ENCODE data around the gene LPCAT1.

LPCAT1 gene

DNA sequence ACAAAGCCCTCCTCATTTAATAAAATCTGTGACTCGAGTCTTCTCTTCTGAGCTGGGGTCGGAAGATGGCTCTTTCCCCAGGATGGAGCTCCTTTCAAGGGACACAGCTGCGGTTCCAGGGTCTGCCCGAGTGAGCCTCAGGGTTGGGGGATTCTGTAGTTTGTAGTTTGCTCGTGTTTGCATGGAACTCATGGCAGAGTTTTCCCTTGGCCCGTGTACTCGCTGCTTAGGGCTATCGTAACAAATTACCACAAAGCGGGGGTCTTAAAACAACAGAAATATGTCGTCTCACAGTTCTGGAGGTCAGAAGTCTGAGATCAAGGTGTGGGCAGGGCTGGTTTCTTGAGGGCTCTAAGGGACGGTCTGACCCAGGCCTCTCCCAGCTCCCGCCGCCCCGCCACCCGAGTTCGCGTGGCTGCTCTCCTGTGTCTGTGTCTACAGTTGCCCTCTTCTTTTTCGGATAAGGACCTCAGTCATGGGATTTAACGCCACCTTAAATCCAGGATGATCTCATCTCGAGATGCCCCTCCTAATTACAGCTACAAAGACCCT, 13.9 kb upstream of the LPCAT1 start:
- H3K4me3 ChIP-seq (ENCODE audit: low read length) = no peak overlapping the region
- no peaks in the 10 kb centered on the region for H3K9me3 ChIP-seq (ENCODE audit: control insufficient read depth, low read length)
- H3K27me3 ChIP-seq (replicated peaks; ENCODE audit: control insufficient read depth, insufficient read depth, low read length) = no peaks in the 10 kb centered on the region
- H3K36me3 ChIP-seq (ENCODE audit: control insufficient read depth, insufficient read depth, low read length, severe bottlenecking) = no peaks in the 10 kb centered on the region
- H3K9ac ChIP-seq (ENCODE audit: low read length) = no peak overlapping the region
- DNase-seq (ENCODE audit: low read depth) = no peak
- H3K4me1 ChIP-seq (ENCODE audit: control insufficient read depth, insufficient read depth, low read length) = peaks cover 19% of the 10 kb centered on the region

DNA sequence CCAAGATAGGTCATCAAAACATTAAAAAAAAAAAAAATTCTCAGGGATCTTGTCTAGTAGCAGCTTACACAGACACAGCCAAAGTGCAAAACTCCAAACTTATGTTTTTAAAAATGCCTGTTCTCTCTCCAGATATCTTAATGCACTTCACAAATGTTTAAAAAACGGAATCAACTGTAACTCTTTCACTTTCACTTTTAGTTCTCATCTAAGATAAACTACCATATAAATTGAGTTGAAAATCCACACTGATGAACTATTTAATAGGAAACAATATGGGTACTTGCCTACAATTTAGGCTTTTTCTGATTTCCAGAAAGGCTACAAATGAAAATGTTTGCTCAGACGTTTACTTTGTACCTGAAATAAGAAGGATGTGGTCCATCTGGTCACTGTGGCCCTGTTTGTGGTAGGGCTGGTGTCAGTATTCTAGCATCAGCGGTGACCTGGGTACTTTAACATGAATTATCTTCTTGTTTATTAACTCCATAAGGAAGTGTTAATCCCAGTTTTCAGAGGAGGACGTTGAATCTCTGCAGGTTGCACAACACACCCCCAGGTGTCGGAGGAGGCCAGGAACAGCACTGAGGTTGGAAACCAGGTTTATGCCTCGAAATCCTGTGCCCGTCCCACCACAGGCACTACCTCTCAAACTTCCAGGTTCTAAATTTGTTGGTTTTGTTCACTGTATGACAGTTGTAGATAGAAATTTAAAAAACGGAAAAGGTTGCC, 13.3 kb upstream of the LPCAT1 start:
- Histone ChIP-seq H3K4me1 (ENCODE audit: control insufficient read depth, insufficient read depth, low read length) (peaks cover 13% of the 10 kb centered on the region), H3K27me3 (replicated peaks; ENCODE audit: control insufficient read depth, insufficient read depth, low read length) (no peaks in the 10 kb centered on the region), H3K36me3 (ENCODE audit: control insufficient read depth, insufficient read depth, low read length, severe bottlenecking) (no peaks in the 10 kb centered on the region), H3K9ac (ENCODE audit: low read length) (peak overlapping the region; percentile 46), H3K9me3 (ENCODE audit: control insufficient read depth, low read length) (no peaks in the 10 kb centered on the region), H3K4me3 (ENCODE audit: low read length) (peak overlapping the region; percentile 67)
- DNase-seq (ENCODE audit: low read depth) = peak; percentile 23

DNA sequence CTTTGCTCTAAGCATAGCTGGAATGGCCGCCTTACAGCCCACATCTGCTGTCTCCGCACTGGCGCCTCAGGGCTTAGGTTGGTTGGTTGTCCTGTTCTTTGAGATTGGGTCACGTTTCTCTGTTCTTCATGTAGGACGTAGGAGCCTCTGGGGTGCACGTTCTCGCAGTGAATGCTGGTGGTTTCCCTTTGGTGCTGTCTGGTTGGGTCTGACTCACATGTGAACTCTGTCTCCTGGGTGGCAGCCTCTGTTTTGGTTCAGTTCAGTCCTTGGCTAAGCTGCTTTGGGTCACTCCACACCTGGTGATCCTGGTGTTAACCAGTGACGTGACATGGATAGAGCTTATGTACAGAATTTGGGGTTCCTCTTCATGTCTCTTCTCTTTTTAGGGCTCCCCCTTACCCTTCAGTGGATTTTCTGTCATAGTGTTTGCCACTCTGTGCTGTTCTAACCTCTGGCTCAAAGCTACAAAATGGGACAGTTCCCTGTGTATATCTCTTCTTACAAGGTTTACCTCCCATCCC, 12.6 kb upstream of the LPCAT1 start:
- Histone ChIP-seq H3K9me3 (ENCODE audit: control insufficient read depth, low read length) (no peaks in the 10 kb centered on the region), H3K27me3 (replicated peaks; ENCODE audit: control insufficient read depth, insufficient read depth, low read length) (no peaks in the 10 kb centered on the region), H3K36me3 (ENCODE audit: control insufficient read depth, insufficient read depth, low read length, severe bottlenecking) (no peaks in the 10 kb centered on the region), H3K4me1 (ENCODE audit: control insufficient read depth, insufficient read depth, low read length) (peaks cover 8% of the 10 kb centered on the region), H3K9ac (ENCODE audit: low read length) (peak overlapping the region; percentile 46), H3K4me3 (ENCODE audit: low read length) (peak overlapping the region; percentile 67)
- peak; percentile 32 for DNase-seq (ENCODE audit: low read depth)

DNA sequence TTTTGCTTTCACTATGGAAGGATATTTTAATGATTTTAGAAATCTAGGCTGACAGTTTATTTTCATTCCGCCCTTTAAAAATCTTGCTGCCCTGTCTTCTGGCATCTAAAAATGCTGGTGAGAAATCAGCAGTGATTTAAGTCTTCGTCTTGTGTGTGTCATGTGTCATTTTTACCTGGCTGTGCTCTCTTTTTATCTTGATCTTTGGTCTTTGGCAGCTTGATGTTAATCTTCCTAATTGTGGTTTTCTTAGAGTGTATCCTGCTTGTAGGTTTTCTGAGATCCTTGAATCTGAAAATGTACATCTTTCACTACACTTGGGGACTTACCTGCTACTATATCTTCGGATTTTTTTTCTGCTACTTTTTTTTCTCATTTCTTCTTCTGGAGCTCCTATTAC, 11.9 kb upstream of the LPCAT1 start:
- DNase-seq (ENCODE audit: low read depth) = no peak
- Histone ChIP-seq H3K4me1 (ENCODE audit: control insufficient read depth, insufficient read depth, low read length) (peaks cover 8% of the 10 kb centered on the region), H3K4me3 (ENCODE audit: low read length) (no peak overlapping the region), H3K9ac (ENCODE audit: low read length) (no peak overlapping the region), H3K36me3 (ENCODE audit: control insufficient read depth, insufficient read depth, low read length, severe bottlenecking) (no peaks in the 10 kb centered on the region), H3K9me3 (ENCODE audit: control insufficient read depth, low read length) (no peaks in the 10 kb centered on the region), H3K27me3 (replicated peaks; ENCODE audit: control insufficient read depth, insufficient read depth, low read length) (no peaks in the 10 kb centered on the region)

DNA sequence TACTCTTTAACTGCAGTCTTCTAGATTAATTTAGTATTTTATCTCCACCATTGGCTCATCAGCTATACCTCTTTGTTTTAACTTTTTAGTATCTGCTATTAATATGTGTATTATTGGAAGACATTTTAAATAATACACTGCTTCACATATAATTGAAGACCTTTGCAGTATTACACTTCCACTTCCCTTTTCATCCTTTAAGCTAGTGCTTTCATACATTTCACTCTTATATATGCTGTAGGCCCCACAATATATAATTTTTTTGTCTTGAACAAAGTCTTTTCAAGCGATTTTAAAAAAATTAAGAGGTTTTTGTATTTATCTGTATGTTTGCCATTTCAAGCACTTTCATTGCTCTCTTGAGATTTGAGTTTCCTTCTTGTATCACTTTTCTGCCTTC, 8.6 kb upstream of the LPCAT1 start:
- Histone ChIP-seq H3K36me3 (ENCODE audit: control insufficient read depth, insufficient read depth, low read length, severe bottlenecking) (no peaks in the 10 kb centered on the region), H3K4me3 (ENCODE audit: low read length) (no peak overlapping the region), H3K9me3 (ENCODE audit: control insufficient read depth, low read length) (no peaks in the 10 kb centered on the region), H3K4me1 (ENCODE audit: control insufficient read depth, insufficient read depth, low read length) (peaks cover 8% of the 10 kb centered on the region), H3K27me3 (replicated peaks; ENCODE audit: control insufficient read depth, insufficient read depth, low read length) (no peaks in the 10 kb centered on the region), H3K9ac (ENCODE audit: low read length) (no peak overlapping the region)
- no peak for DNase-seq (ENCODE audit: low read depth)

DNA sequence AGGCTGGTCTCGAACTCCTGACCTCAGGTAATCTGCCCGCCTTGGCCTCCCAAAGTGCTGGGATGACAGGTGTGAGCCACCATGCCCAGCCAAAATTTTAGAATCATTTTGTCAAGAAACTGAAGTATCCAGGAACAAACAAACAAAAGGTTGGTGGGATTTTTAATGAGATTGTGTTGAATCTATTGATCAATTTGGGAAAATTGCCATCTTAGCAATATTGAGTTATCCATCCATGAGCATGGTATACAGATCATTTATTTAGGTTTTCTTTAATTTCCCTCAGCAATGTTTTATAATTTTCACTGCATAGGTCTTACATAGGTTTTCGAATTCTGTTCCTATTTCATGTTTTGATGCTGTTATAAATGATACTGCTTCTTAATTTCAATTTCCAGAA, 5.7 kb upstream of the LPCAT1 start:
- Histone ChIP-seq H3K9me3 (ENCODE audit: control insufficient read depth, low read length) (no peaks in the 10 kb centered on the region), H3K36me3 (ENCODE audit: control insufficient read depth, insufficient read depth, low read length, severe bottlenecking) (no peaks in the 10 kb centered on the region), H3K9ac (ENCODE audit: low read length) (no peak overlapping the region), H3K4me3 (ENCODE audit: low read length) (no peak overlapping the region), H3K27me3 (replicated peaks; ENCODE audit: control insufficient read depth, insufficient read depth, low read length) (no peaks in the 10 kb centered on the region), H3K4me1 (ENCODE audit: control insufficient read depth, insufficient read depth, low read length) (peaks cover under 1% of the 10 kb centered on the region)
- DNase-seq (ENCODE audit: low read depth) = no peak

DNA sequence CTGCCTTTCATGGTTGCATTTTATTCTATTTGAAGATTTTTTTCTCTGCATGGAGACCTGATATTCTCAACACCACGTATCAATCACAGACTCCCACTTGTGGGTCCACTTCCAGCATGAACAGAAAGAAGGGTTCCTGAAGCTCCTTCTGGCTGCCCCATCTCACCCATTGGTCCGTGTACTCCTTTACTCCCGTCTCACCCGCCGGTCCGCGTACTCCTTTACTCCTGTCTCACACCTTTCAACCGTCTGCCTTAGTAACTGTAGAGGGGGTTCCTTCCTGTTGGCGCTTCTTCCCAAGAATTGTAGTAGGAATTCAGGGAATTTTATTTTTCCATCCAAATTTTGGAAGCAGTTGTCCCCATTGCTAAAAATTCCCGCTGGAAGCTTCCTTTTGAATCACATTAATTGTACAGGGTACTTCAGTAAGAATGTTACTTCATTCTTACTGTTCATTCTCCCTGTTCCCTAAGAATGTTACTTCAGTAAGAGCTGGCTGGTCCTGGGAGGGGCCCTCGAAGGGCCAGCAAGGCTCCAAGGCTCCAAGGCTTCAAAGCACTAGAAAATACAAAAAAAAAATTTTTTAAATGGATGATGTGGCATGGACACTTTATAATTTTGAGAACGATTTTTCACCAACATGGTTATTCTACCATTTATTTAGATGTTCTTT, 3.9 kb upstream of the LPCAT1 start:
- H3K4me1 ChIP-seq (ENCODE audit: control insufficient read depth, insufficient read depth, low read length) = peaks cover 5% of the 10 kb centered on the region
- no peak overlapping the region for H3K9ac ChIP-seq (ENCODE audit: low read length)
- no peaks in the 10 kb centered on the region for H3K27me3 ChIP-seq (replicated peaks; ENCODE audit: control insufficient read depth, insufficient read depth, low read length)
- no peak overlapping the region for H3K4me3 ChIP-seq (ENCODE audit: low read length)
- H3K36me3 ChIP-seq (ENCODE audit: control insufficient read depth, insufficient read depth, low read length, severe bottlenecking) = no peaks in the 10 kb centered on the region
- no peak for DNase-seq (ENCODE audit: low read depth)
- no peaks in the 10 kb centered on the region for H3K9me3 ChIP-seq (ENCODE audit: control insufficient read depth, low read length)

DNA sequence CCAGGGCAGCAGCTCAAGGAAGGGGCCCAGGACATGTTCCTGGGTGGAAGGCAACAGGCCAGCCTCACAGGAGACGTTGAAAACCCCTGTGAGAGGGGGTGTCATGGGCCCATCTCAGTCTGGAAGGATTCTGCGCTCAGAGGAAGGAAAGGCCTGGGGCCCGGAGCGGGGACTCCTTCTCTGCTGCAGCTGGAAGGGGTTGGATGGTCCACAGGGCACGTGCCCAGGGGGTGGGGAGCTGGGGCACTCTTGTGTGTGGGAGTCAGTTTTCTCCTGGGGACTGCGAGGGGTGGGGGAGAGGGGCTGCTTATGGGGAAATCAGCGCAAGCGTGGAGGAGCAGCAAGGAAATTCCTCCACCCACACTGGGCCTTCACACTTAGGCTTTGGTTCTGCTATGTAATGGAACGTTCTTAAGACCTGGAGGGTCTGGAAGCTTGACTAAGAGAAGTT, 2.9 kb upstream of the LPCAT1 start:
- H3K27me3 ChIP-seq (replicated peaks; ENCODE audit: control insufficient read depth, insufficient read depth, low read length) = no peaks in the 10 kb centered on the region
- DNase-seq (ENCODE audit: low read depth) = no peak
- no peaks in the 10 kb centered on the region for H3K36me3 ChIP-seq (ENCODE audit: control insufficient read depth, insufficient read depth, low read length, severe bottlenecking)
- H3K9me3 ChIP-seq (ENCODE audit: control insufficient read depth, low read length) = no peaks in the 10 kb centered on the region
- H3K4me1 ChIP-seq (ENCODE audit: control insufficient read depth, insufficient read depth, low read length) = peaks cover 14% of the 10 kb centered on the region
- H3K9ac ChIP-seq (ENCODE audit: low read length) = no peak overlapping the region
- no peak overlapping the region for H3K4me3 ChIP-seq (ENCODE audit: low read length)

DNA sequence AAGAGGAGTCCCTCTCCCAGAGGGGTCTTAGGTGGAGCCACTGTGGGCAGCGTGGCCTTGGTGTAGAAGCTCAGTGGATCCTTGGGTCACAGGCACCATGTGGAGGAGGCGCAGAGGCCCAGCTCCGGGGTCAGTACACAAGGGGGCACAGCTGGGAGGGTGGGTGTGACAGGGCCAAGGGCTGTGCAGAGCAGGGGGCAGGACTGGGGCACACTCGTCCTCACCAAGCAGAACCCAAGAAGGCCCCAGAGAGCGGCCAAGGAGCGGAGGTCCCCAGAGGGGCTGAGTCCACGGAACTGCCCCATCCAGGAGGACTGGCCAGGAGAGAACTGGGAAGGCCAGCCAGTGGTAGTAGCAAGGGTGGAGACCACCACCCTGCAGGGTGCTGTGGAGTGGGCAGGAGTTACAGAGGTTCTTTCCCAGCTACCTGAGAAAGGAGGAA, 2.5 kb upstream of the LPCAT1 start:
- no peaks in the 10 kb centered on the region for H3K27me3 ChIP-seq (replicated peaks; ENCODE audit: control insufficient read depth, insufficient read depth, low read length)
- peaks cover 19% of the 10 kb centered on the region for H3K4me1 ChIP-seq (ENCODE audit: control insufficient read depth, insufficient read depth, low read length)
- no peak overlapping the region for H3K4me3 ChIP-seq (ENCODE audit: low read length)
- H3K36me3 ChIP-seq (ENCODE audit: control insufficient read depth, insufficient read depth, low read length, severe bottlenecking) = no peaks in the 10 kb centered on the region
- no peak for DNase-seq (ENCODE audit: low read depth)
- no peaks in the 10 kb centered on the region for H3K9me3 ChIP-seq (ENCODE audit: control insufficient read depth, low read length)
- no peak overlapping the region for H3K9ac ChIP-seq (ENCODE audit: low read length)

DNA sequence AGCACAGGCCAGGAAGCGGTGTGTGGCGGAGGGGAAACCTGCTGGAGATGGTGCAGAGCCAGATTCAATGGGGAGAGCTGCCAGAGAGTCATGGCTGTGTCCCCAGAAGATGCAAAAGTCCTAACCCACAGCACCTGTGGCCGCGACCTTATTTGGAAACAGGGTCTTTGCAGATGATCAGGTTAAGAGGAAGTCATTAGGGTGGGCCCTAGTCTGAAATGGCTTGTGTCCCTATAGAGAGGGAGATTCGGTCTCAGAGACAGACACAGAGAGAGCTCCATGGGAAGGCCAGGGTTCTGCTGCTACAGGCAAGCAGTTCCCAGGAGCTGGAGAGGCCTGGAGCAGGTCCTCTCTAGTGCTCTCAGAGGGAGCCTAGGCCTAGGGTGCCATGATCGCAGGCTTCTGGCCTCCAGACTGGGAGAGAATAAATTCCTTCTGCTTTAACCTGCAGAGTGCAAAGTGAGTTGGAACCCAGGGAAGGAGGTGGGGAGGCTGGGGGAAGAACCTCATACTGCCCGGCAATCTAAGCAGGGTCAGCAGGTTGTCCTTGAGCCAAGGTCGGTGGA, 1.9 kb upstream of the LPCAT1 start:
- Histone ChIP-seq H3K27me3 (replicated peaks; ENCODE audit: control insufficient read depth, insufficient read depth, low read length) (no peaks in the 10 kb centered on the region), H3K4me1 (ENCODE audit: control insufficient read depth, insufficient read depth, low read length) (peaks cover 19% of the 10 kb centered on the region), H3K36me3 (ENCODE audit: control insufficient read depth, insufficient read depth, low read length, severe bottlenecking) (no peaks in the 10 kb centered on the region), H3K4me3 (ENCODE audit: low read length) (no peak overlapping the region), H3K9ac (ENCODE audit: low read length) (no peak overlapping the region), H3K9me3 (ENCODE audit: control insufficient read depth, low read length) (no peaks in the 10 kb centered on the region)
- DNase-seq (ENCODE audit: low read depth) = no peak
